ENCODE results near the gene VPS51.
A peak's percentile ranks its signal among the peaks of the same experiment; 100 is the strongest.
"Not testable (repeated sequence)": the region's sequence is repeated elsewhere in the genome, so short reads cannot be mapped to it uniquely, and the experiment has no call there.

The VPS51 gene

DNA sequence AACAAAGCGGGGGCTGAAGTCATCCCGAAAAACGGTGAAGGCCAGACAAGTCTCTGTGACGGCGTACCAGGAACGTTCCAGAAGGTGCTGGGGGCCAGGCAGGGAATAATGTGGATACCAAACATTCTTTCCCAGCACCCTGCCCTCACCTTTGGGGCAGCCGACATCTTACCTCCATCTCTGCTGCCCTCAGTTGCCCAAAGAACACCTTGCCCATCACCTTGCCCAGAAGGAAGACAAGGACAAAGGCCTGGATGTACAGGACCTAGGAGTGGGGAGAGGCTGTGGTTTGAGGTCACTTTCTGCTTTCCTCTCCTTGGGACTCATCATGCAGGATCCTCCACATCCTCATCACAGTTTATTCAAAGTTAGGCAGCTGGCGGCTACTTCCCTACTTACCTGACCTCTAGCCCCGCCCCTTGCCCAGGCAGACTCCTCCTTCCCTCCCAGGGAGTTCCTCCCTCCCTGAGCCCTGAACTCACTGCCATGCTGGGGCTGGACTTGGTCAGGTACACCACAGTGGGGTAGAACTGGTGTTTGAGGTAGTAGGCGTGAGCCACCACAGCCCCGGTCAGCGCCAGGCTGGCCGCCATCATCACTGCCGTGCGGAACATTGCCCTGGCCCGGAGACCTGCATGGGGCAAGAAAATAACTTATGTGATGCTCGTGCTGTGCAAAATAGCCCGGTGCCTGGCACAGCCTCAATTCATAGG, 37.1 kb downstream of the VPS51 start:
- no peaks in the 10 kb centered on the region for H3K27me3 ChIP-seq (replicated peaks; ENCODE audit: control insufficient read depth, insufficient read depth, low read length)
- H3K4me1 ChIP-seq (ENCODE audit: control insufficient read depth, insufficient read depth, low read length) = peaks cover 16% of the 10 kb centered on the region
- peak overlapping the region; percentile 100 for H3K9ac ChIP-seq (ENCODE audit: low read length)
- H3K9me3 ChIP-seq (ENCODE audit: control insufficient read depth, low read length) = no peaks in the 10 kb centered on the region
- peaks cover 48% of the 10 kb centered on the region for H3K36me3 ChIP-seq (ENCODE audit: control insufficient read depth, insufficient read depth, low read length, severe bottlenecking)
- peak overlapping the region; percentile 97 for H3K4me3 ChIP-seq (ENCODE audit: low read length)
- DNase-seq (ENCODE audit: low read depth) = peak; percentile 7

DNA sequence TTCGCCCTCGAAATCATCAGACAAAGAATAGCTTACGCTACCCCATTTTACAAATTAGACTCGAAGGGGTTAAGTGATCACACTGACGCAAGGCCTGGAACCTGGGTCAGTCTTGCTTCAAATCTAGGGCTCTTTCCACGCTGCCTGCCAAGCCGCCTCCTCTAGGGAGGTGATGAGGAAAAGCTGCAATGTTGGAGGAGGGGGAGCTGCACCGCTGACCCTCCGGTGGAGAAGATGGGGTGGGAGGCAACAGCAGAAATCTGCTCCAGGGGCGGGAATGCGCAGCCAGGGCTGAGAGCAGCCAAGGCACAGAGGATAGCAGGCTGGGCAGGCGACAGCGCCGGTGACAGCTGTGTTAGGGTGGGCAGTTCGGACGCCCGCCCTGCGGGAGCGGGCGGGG, 37.7 kb downstream of the VPS51 start:
- peak overlapping the region; percentile 100 for H3K9ac ChIP-seq (ENCODE audit: low read length)
- peaks cover 42% of the 10 kb centered on the region for H3K36me3 ChIP-seq (ENCODE audit: control insufficient read depth, insufficient read depth, low read length, severe bottlenecking)
- peak; percentile 52 for DNase-seq (ENCODE audit: low read depth)
- no peaks in the 10 kb centered on the region for H3K27me3 ChIP-seq (replicated peaks; ENCODE audit: control insufficient read depth, insufficient read depth, low read length)
- H3K9me3 ChIP-seq (ENCODE audit: control insufficient read depth, low read length) = no peaks in the 10 kb centered on the region
- H3K4me3 ChIP-seq (ENCODE audit: low read length) = peak overlapping the region; percentile 97
- peaks cover 16% of the 10 kb centered on the region for H3K4me1 ChIP-seq (ENCODE audit: control insufficient read depth, insufficient read depth, low read length)

- Histone ChIP-seq H3K4me1 (ENCODE audit: control insufficient read depth, insufficient read depth, low read length) (peaks cover 16% of the 10 kb centered on the region), H3K9me3 (ENCODE audit: control insufficient read depth, low read length) (no peaks in the 10 kb centered on the region), H3K9ac (ENCODE audit: low read length) (peak within 1 kb of the TSS; percentile 100), H3K36me3 (ENCODE audit: control insufficient read depth, insufficient read depth, low read length, severe bottlenecking) (peaks cover 36% of the 10 kb centered on the region), H3K27me3 (replicated peaks; ENCODE audit: control insufficient read depth, insufficient read depth, low read length) (no peaks in the 10 kb centered on the region), H3K4me3 (ENCODE audit: low read length) (peak within 1 kb of the TSS; percentile 97)
- peak; percentile 96 for DNase-seq (ENCODE audit: low read depth)
Observed at GRCh38 chr11:65134240-65134951, 38.4 kb downstream of the VPS51 start, which contains the start of gene SYVN1. SYVN1 (minus strand) TSS chr11:65134519; CDS start chr11:65133601, 918 bp downstream.

GRCh38 chr11:65134952-65135632, 39.1 kb downstream of the VPS51 start:
- Histone ChIP-seq H3K4me3 (ENCODE audit: low read length) (peak overlapping the region; percentile 97), H3K9me3 (ENCODE audit: control insufficient read depth, low read length) (no peaks in the 10 kb centered on the region), H3K9ac (ENCODE audit: low read length) (peak overlapping the region; percentile 100), H3K27me3 (replicated peaks; ENCODE audit: control insufficient read depth, insufficient read depth, low read length) (no peaks in the 10 kb centered on the region), H3K4me1 (ENCODE audit: control insufficient read depth, insufficient read depth, low read length) (peaks cover 16% of the 10 kb centered on the region), H3K36me3 (ENCODE audit: control insufficient read depth, insufficient read depth, low read length, severe bottlenecking) (peaks cover 29% of the 10 kb centered on the region)
- peak; percentile 94 for DNase-seq (ENCODE audit: low read depth)

- Histone ChIP-seq H3K4me1 (ENCODE audit: control insufficient read depth, insufficient read depth, low read length) (peaks cover 16% of the 10 kb centered on the region), H3K4me3 (ENCODE audit: low read length) (peak overlapping the region; percentile 97)
- no peak for DNase-seq (ENCODE audit: low read depth)
Observed at GRCh38 chr11:65135633-65136145, 39.7 kb downstream of the VPS51 start.

DNA sequence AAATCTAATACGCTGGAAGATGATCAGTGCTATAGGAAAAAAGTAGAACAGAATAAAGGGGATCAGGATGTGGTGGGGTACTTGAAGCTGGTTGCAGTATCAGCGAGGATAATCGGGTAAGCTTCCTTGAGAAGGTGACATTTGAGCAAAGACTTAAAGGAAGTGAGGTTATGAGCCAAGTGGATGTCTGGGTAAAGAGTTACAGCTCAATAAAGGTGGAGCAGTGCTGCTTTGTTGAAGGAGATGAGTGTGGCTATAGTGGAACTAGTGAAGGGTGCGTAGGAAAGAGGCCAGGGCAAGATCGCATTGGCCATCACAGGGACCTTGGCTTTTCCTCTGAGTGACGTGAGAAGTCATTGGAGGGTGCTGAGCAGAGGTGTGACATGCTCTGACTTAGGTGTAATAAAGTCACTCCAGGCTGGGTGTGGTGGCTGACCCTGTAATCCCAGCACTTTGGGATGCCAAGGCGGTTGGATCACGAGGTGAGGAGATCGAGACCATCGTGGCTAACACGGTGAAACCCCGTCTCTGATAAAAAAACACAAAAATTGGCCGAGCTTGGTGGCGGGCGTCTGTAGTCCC, 40.6 kb downstream of the VPS51 start:
- no peak for DNase-seq (ENCODE audit: low read depth)
- H3K4me3 ChIP-seq (ENCODE audit: low read length) = no peak overlapping the region
- peaks cover 15% of the 10 kb centered on the region for H3K36me3 ChIP-seq (ENCODE audit: control insufficient read depth, insufficient read depth, low read length, severe bottlenecking)
- no peaks in the 10 kb centered on the region for H3K27me3 ChIP-seq (replicated peaks; ENCODE audit: control insufficient read depth, insufficient read depth, low read length)
- no peaks in the 10 kb centered on the region for H3K9me3 ChIP-seq (ENCODE audit: control insufficient read depth, low read length)
- H3K4me1 ChIP-seq (ENCODE audit: control insufficient read depth, insufficient read depth, low read length) = peaks cover 16% of the 10 kb centered on the region
- no peak overlapping the region for H3K9ac ChIP-seq (ENCODE audit: low read length)

More at GRCh38 chr11:65135633-65136145, 39.7 kb downstream of the VPS51 start:
- Histone ChIP-seq H3K9ac (ENCODE audit: low read length) (peak overlapping the region; percentile 100), H3K27me3 (replicated peaks; ENCODE audit: control insufficient read depth, insufficient read depth, low read length) (no peaks in the 10 kb centered on the region), H3K36me3 (ENCODE audit: control insufficient read depth, insufficient read depth, low read length, severe bottlenecking) (peaks cover 24% of the 10 kb centered on the region), H3K9me3 (ENCODE audit: control insufficient read depth, low read length) (no peaks in the 10 kb centered on the region)

GRCh38 chr11:65141896-65142494, 46.0 kb downstream of the VPS51 start:
- no peaks in the 10 kb centered on the region for H3K9me3 ChIP-seq (ENCODE audit: control insufficient read depth, low read length)
- H3K4me3 ChIP-seq (ENCODE audit: low read length) = no peak overlapping the region
- H3K4me1 ChIP-seq (ENCODE audit: control insufficient read depth, insufficient read depth, low read length) = no peaks in the 10 kb centered on the region
- H3K36me3 ChIP-seq (ENCODE audit: control insufficient read depth, insufficient read depth, low read length, severe bottlenecking) = no peaks in the 10 kb centered on the region
- no peak for DNase-seq (ENCODE audit: low read depth)
- H3K9ac ChIP-seq (ENCODE audit: low read length) = no peak overlapping the region
- H3K27me3 ChIP-seq (replicated peaks; ENCODE audit: control insufficient read depth, insufficient read depth, low read length) = no peaks in the 10 kb centered on the region

DNA sequence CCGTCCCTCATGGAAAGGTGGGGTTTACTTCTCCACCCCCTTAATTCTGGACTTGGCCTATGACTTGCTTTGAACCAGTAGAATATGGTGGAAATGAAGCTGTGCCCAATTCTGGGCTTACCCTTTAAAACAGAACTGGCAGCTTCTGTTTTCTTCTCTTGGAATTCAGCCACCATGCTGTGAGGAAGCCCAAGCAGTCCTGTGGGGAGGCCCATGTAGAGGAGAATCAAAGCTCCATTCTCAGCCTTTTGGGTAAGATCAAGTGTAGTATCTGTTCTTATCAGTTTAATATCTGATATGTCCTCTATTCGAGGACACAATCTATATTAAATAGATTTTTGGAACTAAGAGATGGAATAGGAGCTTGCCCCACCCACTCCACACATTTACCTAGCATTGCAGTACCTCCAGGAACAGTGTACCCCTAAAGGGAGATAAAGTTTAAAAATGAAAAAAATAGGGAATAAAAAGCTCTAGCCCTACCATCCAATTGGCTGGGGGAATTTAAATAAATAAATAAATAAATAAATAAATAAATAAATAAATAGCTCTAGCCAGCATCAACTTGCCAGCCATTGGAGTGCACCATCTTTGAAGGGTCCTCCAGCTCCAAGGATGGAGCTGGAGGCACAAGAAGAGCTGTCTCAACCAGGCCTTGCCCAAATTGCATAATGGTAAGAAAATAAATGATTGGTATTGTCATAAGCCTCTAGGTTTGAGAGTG, 51.5 kb downstream of the VPS51 start:
- H3K9me3 ChIP-seq (ENCODE audit: control insufficient read depth, low read length) = no peaks in the 10 kb centered on the region
- H3K4me3 ChIP-seq (ENCODE audit: low read length) = no peak overlapping the region
- no peak overlapping the region for H3K9ac ChIP-seq (ENCODE audit: low read length)
- H3K4me1 ChIP-seq (ENCODE audit: control insufficient read depth, insufficient read depth, low read length) = peaks cover 12% of the 10 kb centered on the region
- H3K27me3 ChIP-seq (replicated peaks; ENCODE audit: control insufficient read depth, insufficient read depth, low read length) = no peaks in the 10 kb centered on the region
- DNase-seq (ENCODE audit: low read depth) = no peak
- H3K36me3 ChIP-seq (ENCODE audit: control insufficient read depth, insufficient read depth, low read length, severe bottlenecking) = no peaks in the 10 kb centered on the region

DNA sequence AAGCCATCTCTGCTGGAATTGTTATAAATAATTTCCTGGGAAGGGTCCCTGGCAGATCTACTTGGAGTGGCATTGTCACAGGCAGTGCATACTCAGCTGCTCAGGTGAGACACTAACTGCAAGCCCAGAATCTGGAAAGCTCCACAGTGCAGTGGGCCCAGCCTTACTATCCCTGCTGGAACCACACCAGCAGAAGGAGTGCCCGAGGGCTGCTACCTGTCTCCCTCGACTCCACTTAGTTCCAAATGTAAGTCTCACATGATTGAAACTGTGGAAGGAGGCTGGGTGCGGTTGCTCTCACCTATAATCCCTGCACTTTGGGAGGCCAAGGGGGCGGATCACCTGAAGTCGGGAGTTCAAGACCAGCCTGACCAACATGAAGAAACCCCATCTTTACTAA, 52.6 kb downstream of the VPS51 start:
- peaks cover 12% of the 10 kb centered on the region for H3K4me1 ChIP-seq (ENCODE audit: control insufficient read depth, insufficient read depth, low read length)
- peaks cover 2% of the 10 kb centered on the region for H3K27me3 ChIP-seq (replicated peaks; ENCODE audit: control insufficient read depth, insufficient read depth, low read length)
- DNase-seq (ENCODE audit: low read depth) = no peak
- no peaks in the 10 kb centered on the region for H3K9me3 ChIP-seq (ENCODE audit: control insufficient read depth, low read length)
- H3K36me3 ChIP-seq (ENCODE audit: control insufficient read depth, insufficient read depth, low read length, severe bottlenecking) = no peaks in the 10 kb centered on the region
- H3K4me3 ChIP-seq (ENCODE audit: low read length) = no peak overlapping the region
- H3K9ac ChIP-seq (ENCODE audit: low read length) = no peak overlapping the region

DNA sequence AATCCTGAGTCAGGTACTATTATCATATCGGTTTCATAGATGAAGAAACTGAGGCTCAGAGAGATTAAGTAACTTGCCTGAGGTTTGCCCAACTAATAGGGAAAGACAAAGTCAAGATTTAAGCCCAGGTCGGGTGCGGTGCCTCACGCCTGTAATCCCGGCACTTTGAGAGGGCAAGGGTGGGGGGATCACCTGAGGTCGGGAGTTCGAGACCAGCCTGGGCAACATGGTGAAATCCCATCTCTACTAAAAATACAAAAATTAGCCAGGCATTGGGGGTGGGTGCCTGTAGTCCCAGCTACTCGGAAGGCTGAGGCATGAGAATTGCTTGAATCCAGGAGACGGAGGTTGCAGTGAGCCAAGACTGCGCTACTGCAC, 54.1 kb downstream of the VPS51 start:
- Histone ChIP-seq H3K4me3 (ENCODE audit: low read length) (peak overlapping the region; percentile 32), H3K4me1 (ENCODE audit: control insufficient read depth, insufficient read depth, low read length) (peaks cover 12% of the 10 kb centered on the region), H3K9ac (ENCODE audit: low read length) (peak overlapping the region; percentile 30)
- H3K9me3 ChIP-seq (ENCODE audit: control insufficient read depth, low read length); DNase-seq (ENCODE audit: low read depth); H3K27me3 ChIP-seq (replicated peaks; ENCODE audit: control insufficient read depth, insufficient read depth, low read length); H3K36me3 ChIP-seq (ENCODE audit: control insufficient read depth, insufficient read depth, low read length, severe bottlenecking): not testable (repeated sequence)

Data from adipocyte (in vitro differentiated cells).